ENCODE measurements around the gene CEACAM20.
"Not testable (repeated sequence)": the region's sequence is repeated elsewhere in the genome, so short reads cannot be mapped to it uniquely, and the experiment has no call there.

CEACAM20 gene

GRCh38 chr19:44476559-44477408 lies 52.7 kb downstream of the CEACAM20 start:
- no peak for DNase-seq (ENCODE audit: low spot score)

- not testable (repeated sequence) for DNase-seq (ENCODE audit: low spot score)
Measured at GRCh38 chr19:44468730-44469129, 60.7 kb downstream of the CEACAM20 start.

DNA sequence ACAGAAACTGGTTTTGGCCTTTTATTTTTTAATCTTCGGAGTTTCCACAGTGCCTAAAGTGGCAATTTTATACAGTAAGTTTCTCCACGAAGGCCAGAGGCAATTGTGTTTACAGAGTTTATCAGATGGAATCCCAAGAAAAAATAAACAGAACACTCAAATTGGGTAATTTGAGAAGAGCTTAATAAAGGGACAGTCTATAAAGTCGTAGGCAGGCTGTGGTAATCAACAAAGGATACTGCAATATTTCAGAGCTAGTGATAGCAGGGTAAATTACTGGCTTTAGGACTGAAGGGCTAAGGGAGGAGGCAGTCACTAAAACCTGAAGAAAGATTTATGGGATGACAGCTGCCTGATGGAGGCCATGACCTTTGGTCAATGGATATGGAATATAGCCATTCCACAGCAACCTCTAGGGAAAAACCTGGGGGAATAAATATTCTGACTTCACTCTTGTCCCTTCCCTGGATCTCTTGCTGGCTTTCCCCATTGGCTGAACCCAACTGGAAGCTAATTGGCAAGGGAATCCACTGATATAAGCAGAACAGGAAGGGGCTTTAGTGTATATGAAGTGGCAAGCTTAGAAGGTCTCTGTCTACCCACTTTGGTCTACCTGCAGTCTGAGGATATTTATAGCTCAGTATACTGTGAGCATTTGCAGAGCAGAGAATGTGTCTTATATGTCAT lies 66.7 kb downstream of the CEACAM20 start:
- DNase-seq (ENCODE audit: low spot score): not testable (repeated sequence)

Data from RKO (cell line).